Left lobe of liver (tissue), 2 donors: ENCODE data around the gene POTEM. TPM values are rescaled to one million over a fixed set of nuclear protein-coding genes. Genes with fewer than 3 reads are reported as not detected.
"Not testable (repeated sequence)": the region's sequence is repeated elsewhere in the genome, so short reads cannot be mapped to it uniquely, and the experiment has no call there.

Experiments
- ATAC-seq: fragments of 200-7000 bp; cut with Tn5 transposase; one replicate; pipeline ENCODE4 v1.9.1; 2020; ENCODE audit warnings: mild to moderate bottlenecking, moderate library complexity
- DNase-seq: peaks from one replicate; pipeline ENCODE4 v3.0.0-alpha.2; 2020; ENCODE audit warnings: low spot score
- total RNA-seq: library from RNA; stranded (reverse); gene quantifications from one replicate; pipeline ENCODE4 v1.2.1, GENCODE V29; 2021
- donor health status: DM: no; HTN: no; CAD: no; lungs with moderate emphysema.
- donor health status: DM: no; HTN: yes; CAD: no.

Gene POTEM
- total RNA-seq, 1 donor from 2014 or later = not detected

- DNase-seq, ATAC-seq: not testable (repeated sequence)
Observed at GRCh38 chr14:19027895-19028294, 60.7 kb downstream of the POTEM start.

GRCh38 chr14:19036811-19037382 is 69.7 kb downstream of the POTEM start:
- not testable (repeated sequence) for ATAC-seq, DNase-seq

- not testable (repeated sequence) for ATAC-seq, DNase-seq
Observed at GRCh38 chr14:19038060-19038664, 70.9 kb downstream of the POTEM start.

GRCh38 chr14:19038785-19039184 is 71.6 kb downstream of the POTEM start:
- ATAC-seq, DNase-seq: not testable (repeated sequence)

GRCh38 chr14:19043384-19043783 is 76.2 kb downstream of the POTEM start:
- ATAC-seq, DNase-seq: not testable (repeated sequence)
